NK-92 (cell line): Measurements from ENCODE around the gene SNTG2.
"Not testable (repeated sequence)": the region's sequence is repeated elsewhere in the genome, so short reads cannot be mapped to it uniquely, and the experiment has no call there.

Experiments
- DNase-seq: peaks from one replicate; lab custom pipeline; 2025; ENCODE audit not compliant: unreplicated experiment; lab: John Stamatoyannopoulos, UW

SNTG2 gene

DNA sequence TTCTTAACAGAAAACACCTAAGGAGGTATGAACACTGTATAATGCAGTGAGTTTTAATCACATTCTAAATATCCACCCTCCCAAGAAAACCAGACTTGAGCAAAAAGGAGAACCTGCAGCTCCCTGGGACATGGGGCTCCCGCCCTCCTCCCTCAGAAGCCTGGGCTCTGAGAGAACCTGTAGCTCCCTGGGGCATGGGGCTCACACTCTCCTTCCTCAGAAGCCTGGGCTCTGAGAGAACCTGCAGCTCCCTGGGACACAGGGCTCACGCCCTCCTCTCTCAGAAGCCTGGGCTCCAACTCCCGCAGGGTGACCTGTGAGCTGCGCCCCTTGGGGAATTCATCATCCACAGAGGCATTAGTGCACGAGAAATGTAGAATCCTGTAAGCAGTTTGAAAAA is 222.9 kb downstream of the SNTG2 start:
- no peak for DNase-seq

DNA sequence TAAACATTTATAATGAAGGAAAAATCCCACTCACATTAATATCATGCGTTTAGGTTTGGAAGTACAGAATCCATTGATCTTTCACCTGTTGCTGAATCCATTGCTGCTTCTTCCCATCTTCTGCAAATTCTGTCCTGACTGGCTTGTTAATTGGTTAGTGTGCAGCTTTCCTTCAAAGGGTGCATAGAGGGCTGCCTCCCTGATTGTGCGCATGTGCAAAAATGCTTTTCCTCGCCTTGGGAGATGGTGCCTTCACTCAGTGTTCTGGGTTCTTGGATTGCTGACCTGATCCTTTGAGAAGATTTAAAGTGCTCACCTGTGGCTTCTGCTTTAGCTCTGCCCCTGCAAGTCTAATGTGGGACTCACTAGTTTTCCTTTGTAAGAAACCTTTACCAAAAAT is 231.2 kb downstream of the SNTG2 start:
- DNase-seq = no peak

DNA sequence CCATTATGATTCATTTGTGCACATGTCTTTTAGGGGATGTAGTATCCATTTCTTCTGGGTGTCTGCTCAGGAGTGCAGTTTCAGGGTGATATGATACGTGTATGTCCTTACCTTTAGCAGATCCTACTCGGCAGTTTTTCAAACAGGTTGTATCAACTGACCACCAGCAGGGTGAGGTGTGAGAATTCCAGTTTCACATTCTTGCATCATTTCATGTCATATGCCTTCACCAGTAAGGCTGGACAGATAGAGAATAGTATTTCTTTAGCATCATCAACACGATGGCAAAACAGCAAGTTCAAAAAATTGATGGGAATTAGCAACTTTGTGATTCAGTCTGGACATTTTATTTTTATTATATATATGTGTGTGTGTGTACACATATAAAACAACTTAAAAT is 232.7 kb downstream of the SNTG2 start:
- no peak for DNase-seq

DNA sequence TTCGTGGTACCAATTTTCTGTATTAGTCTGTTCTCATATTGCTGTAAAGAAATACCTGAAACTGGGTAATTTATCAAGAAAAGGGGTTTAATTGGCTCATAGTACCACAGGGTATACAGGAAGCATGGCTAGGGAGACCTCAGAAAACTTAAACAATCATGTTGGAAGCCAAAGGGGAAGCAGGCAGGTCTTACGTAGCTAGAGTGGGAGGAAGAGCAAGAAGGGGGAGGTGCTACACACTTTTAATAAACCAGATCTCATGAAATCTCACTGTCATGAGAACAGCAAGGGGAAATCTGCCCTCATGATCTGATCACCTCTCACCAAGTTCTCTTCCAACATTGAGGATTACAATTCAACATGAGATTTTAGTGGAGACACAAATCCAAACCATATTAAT is 235.8 kb downstream of the SNTG2 start:
- no peak for DNase-seq

DNA sequence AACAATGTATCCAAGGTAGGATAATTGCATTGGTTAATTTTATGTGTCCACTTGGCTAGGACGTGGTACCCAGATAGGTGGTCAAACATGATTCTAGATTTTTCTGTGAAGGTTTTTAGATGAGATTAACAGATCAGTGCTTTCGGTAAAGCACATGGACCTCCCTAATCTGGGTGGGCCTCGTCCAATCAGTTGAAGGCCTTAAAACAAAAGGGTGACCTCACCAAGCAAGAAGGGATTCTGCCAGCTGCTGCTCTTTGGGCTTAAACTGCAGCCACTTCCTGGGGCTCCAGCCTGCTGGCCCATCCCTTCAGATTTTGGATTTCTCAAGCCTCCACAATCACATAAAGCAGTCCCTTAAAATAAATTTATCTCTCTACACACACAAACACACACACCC is 236.5 kb downstream of the SNTG2 start:
- no peak for DNase-seq

DNA sequence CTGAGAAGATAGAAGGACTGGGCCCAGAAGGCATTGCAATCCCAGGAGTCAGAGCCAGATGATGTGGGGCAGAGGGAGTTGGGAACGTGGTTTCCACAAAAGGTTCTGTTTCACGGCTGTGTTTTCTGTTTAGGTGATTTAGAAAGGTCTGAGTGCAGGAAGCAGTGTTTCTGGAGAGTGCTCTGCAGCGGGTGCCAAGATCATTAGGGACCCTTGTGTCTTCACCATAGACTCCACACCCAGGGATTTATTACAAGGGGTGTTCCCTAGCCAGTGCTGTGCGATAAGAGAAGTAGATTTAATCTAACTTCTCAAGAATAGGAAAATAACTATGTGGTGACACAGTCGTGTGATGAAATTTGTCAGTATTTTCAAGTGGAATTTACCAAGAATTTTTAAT is 241.5 kb downstream of the SNTG2 start:
- DNase-seq = no peak

DNA sequence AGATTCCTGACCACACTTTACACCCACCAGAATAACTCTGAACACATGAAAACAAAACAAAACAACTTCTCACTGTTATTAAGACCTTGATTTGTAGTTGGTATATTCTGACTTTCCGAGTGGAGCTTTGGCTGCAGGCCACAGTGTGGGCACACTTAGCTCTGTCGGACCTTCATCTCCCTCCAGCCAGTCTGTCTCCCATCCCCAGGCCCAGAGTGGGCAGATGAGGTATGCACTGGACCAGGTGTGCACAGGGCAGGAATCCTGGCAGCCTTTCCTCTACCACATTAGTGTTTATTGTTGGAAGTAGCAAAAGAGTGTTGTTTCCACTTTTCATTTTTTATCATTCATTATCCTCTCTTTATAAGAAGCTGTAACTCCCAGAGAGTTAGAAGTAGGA is 243.2 kb downstream of the SNTG2 start:
- no peak for DNase-seq

DNA sequence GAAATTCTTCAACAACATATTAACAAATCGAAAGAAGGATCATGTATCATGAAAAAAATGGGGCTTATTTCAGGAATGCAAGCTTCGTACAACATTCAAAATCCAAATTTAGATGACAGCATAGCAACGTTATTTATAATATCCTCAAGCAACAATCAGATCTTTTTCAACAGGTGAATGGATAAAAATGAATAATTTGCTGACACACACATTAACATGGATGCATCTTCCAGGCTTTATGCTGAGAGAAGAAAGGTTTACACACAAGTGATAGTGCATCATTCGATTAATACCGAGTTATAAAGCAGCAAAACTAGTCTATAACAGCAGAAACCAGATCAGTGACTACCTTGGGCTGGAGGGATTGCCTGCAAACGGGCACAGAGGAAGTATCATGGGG is 253.1 kb downstream of the SNTG2 start:
- no peak for DNase-seq

DNA sequence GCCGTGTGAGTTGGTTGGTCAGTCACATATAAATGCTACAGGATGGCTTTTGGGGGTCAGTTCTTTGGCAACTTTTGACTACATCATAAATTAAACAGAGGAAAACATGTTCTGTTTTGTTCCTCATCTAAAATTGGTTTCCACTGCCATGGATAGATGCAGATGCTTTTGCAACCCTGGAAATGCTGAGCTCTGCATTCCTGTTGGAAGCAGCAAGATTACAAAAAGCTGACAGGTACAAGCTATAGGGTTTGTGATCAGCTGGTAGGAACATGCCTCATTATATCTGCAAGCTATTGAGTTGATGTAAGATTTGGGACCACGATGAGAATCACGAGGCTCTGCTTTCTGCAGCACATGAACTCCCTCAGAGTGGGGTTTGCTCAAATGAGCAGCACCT is 255.2 kb downstream of the SNTG2 start:
- DNase-seq = no peak

DNA sequence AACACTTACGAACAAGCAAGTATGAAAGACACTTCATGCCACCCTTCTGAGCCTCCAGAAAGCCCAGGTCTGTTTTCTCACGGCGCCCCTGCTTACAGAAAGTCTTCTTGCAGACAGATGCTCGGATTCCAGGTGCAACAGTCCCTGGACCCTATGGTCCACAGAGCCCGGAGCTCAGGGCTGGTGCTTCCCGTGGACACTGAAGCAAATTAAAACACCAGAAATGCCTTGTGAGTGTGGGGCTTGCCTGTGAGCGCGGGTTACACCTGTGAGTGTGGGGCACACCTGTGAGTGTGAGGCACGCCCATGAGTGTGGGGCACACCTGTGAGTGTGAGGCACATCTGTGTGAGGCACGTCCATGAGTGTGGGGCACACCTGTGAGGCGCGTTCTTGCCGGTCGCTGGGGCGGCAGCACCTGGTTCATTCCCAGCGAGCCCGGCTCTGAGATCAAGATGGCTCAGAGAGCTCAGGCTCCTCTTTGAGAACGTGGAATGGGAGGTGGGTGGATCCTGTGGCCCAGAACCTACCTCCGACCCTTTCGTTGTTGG is 257.4 kb downstream of the SNTG2 start:
- no peak for DNase-seq

DNA sequence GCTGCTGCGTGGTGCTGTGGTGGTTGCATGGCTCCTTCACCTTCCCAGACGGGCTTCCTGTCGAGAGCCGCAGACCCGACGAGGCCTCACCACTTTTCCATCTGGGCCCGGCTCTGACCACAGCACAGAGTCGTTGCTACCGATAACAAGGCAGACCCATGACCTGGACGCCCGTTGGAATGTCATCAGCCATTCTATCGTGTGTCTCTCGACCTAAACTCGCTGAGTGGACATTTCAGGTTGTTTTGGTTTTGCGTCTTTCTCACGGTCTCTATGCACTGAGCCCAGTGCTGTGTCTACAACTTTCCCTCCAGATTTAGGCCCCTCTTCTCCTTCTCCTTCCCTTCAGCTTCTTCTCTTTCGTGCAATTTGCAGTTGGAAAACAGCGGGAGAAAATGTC is 257.9 kb downstream of the SNTG2 start:
- DNase-seq = no peak

DNA sequence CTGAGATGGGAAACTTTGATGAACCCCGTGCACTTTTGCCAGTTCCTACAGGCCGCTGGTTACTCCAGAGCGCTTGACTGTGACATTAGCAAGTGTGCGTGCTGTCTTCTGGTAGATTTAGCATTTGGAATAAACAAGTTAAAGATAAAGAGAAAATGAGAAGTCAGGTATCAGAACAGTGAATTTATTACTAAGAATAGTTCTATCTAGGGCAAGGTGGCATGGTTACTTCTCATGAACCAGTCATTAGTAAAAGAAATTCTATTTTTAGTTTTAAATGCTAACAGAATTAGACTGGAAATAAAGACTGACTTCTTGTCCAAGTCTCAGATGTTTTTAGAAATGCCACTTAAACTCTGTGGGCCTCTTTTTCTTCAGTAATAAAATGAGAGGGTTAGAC is 258.6 kb downstream of the SNTG2 start:
- DNase-seq = no peak

DNA sequence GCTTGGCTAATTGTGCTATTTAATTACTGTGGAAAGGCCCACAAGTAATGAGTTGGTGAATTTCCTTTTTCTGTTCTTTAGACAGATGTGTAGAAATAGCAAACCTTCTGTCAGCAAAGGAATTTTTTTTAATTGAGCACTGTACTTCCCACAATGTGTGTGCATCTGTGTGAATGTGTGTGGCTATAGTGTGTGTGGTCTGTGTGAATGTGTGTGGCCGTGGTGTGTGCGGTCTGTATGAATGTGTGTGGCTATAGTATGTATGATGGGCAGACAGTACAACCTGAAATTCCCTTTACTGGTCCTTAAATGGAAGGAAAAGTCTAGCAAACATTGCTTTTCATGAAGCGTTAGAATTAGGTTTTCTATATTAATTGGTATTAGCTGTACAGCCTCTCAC is 259.1 kb downstream of the SNTG2 start:
- no peak for DNase-seq

DNA sequence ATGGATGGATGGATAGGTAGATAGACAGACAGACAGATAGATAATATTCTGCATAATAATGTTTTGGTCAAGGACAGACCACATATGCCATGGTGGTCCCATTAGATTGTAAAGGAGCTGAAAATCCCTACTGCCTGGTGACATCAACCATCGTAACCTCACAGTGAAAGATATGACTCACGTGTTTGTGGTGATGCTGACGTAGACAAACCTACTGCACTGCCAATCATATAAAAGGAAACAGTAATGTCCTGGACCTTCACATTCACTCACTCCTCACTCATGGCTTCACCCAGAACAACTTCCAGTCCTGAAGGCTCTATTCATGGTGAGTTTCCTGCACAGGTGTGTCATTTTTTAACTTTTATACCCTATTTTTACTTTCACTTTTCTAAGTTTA is 259.7 kb downstream of the SNTG2 start:
- DNase-seq = no peak

DNA sequence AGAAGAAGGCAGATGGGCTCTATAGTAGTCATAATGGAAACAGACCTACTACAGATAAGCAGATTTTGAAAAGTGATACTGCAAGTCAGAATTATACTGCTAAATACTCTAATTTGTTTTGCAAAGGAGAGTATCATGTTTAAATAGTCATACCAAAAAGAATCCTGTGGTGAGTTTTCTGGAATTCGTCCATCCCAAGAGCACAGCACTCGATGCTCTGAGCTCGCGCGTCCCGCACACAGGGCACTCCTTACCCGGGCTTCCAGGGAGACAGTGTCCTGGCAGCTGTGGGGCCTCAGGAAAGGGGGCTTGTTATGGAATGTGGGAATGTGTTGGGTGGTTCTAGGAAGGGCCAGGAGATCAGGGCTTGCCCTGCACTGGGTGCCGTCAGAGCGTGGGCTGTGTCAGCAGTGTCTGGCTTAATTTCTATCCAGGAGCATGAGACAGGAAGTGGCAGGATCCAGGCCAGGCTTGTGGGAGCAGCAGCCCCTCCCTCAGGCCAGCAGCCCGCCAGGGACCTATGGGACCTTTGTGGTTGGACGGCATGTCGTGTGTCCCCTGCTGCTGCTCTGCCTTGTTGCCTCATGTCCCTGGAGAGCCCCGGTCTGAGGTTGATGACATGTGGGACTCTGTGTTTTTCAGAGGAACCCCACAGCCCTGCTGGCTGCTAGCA is 269.4 kb downstream of the SNTG2 start:
- no peak for DNase-seq

DNA sequence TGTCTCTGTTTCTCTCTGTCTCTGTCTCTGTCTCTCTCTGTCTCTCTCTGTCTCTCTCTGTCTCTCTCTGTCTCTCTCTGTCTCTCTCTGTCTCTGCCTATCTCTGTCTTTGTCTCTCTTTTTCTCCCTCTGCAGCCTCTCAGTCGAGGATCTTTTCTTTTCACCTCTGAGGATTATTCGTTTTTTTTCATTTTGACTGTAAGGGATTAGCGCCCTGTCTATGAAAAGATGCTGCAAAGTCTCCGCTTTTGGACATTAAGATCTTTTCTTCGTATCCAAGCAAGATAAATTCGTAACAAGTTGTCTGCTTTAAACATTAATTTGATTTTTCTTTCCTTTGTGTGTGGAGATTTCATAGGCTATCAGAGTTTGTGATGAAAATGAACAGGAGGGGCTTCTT is 271.4 kb downstream of the SNTG2 start:
- no peak for DNase-seq

DNA sequence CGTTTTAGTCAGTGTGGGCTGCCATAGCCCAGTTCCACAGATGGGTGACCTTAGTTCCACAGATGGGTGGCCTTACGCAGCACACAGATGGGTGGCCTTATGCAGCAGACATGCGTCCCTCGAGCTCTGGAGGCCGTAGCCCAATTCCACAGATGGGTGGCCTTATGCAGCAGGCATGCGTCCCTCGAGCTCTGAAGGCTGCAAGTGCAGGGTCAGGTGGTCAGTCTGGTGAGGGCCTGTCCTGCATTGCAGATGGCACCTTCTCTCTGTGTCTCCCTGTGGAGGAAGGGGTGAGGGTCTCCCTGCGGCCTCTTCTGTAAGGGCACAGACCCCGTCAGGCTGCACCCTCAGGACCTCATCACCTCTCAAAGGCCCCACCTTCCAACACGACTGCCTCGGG is 273.1 kb downstream of the SNTG2 start:
- no peak for DNase-seq

DNA sequence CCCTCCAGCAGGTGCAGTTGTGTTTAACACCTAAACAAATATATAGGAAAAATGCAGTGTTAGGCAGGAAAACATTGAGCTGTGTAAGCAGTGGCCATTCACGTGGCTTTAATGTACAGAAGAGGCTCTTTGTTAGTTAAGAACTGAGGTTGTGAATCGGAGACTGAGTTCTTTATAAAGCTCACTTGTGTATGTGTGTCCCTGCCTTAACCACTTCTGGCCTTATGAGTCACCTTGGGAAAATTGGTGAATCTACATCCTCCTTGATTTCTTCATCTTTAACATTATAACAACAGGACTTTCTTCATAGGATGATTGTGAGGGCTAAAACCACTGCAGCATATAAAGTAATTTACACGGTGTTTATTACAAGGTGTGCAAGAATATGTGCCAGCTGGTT is 274.3 kb downstream of the SNTG2 start:
- DNase-seq = no peak

DNA sequence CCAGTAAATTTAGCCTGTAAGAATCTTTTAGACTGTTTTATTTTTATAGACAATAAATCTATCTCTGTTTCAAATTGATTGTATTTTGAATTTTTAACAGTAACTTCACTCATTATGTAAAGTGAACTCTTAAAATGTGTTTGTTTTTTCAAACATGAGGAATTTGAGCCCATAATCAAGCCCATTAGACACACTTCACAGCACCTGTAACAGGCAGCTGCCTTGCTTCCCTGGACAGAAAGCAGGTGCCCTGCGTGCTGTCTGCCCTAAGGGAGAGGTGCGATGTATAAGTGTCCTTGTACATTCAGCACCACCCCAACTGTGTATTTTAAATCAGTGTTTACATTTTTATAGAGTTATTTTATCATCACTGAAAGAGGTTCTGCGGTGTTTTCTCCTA is 276.1 kb downstream of the SNTG2 start:
- no peak for DNase-seq

DNA sequence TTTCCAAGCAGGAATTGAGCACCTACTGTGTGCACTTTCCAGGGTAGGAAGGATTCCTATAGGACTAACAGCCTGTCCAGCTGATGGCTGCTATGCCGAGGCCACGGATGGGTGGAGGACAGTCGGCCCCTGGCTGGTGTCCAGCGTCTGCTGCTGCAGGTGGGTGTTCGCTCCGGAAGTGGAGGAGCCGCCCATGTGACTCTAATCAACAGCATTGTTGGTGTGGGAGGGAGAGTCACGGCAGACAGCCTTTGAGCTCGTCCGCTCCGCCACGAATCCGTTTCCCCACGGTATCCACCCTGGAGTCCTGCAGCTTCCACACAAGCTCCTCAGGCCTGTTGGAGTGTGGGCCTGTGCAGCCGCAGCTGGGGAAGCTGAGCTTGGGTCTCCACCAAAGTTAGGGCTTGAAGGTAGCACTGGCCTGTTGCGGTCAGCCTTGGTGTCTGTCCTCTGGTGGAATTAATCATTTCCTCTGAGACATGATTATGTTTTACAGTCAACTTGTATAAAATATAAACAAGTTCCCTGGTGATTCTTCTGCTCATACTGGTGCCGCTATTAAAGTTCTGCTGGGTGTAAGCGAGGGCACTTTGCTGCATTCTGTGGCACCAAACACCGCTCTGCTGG is 276.7 kb downstream of the SNTG2 start:
- no peak for DNase-seq

DNA sequence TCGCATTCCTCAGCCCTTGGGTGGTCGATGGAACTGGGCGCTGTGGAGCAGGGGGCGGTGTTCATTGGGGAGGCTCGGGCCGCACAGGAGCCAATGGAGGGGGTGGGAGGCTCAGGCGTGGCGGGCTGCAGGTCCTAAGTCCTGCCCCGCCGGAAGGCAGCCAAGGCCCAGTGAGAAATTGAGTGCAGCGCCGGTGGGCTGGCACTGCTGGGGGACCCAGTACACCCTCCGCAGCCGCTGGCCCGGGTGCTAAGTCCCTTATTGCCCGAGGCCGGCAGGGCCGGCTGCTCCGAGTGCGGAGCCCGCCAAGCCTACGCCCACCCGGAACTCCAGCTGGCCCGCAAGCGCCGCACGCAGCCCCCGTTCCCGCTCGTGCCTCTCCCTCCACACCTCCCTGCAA is 278.9 kb downstream of the SNTG2 start:
- DNase-seq = not testable (repeated sequence)

DNA sequence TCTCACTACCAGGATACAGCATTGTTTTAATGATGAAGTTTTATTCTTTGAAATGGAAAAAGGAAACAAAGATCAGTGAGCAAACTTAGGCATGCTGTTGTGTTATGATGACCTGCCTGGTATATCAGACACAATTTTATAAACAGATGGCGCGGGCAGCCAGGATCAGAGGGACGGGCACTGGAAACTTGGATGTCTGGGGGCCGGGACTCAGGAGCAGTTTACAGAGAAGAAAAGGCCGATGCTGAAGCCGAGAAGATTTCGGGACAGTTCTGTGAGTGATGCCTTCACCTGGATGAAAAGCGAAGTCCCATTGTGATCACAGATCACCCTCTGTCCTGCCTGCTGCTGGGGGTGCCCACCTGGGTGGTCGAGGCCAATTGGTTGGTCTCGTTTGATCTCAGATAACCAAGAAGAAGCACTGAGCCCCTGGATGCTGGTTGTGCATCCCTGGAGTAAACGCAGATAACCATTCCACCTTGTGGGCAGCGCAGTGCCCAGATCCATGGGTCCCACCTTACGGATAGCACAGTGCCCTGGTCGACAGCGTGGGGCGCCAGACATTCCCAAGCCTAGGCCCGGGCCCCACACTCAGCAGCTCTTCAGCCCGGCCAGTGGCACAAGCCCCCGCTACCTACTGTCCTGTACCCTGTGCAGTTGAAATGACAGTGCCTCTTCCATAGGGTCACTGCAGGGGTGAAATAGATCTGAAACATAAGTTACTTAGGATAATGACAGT is 279.7 kb downstream of the SNTG2 start:
- DNase-seq = no peak
